GM18951 (cell line): ENCODE measurements around the gene CIDEA.

Source experiments
- POLR2A ChIP-seq: IDR thresholded peaks from 4 replicates; pipeline ENCODE4 v1.6.1; 2011; ENCODE audit warnings: mild to moderate bottlenecking; ENCODE audit not compliant: insufficient read length, insufficient read depth; ENCODE audit errors: extremely low read depth
- in situ Hi-C: fragments of 300-500 bp; cut with MboI; formaldehyde crosslinking; loops from one replicate; pipeline ENCODE4 v1.12.0; 2022; ENCODE audit warnings: low sequenced_read_pairs, mixed read lengths, inconsistent platforms; ENCODE audit not compliant: unreplicated experiment

CIDEA gene

GRCh38 chr18:12231986-12232385 is 22.2 kb upstream of the CIDEA start:
- TF ChIP-seq POLR2A, result no peak
- in situ Hi-C loops, result loop anchor here (25.0 kb wide), 1 partner anchor 145 kb away; the partner anchor contains the start of gene ANKRD62

GRCh38 chr18:12233378-12233777 is 20.8 kb upstream of the CIDEA start:
- TF ChIP-seq POLR2A, result no peak
- in situ Hi-C loops, result loop anchor here (25.0 kb wide), 1 partner anchor 146 kb away; the partner anchor contains the start of gene ANKRD62

GRCh38 chr18:12234451-12235190 is 19.5 kb upstream of the CIDEA start:
- in situ Hi-C loops, result loop anchor here (25.0 kb wide), 1 partner anchor 147 kb away; the partner anchor contains the start of gene ANKRD62
- no peak for TF ChIP-seq POLR2A

GRCh38 chr18:12236141-12236540 is 18.0 kb upstream of the CIDEA start:
- in situ Hi-C loops, result loop anchor here (25.0 kb wide), 1 partner anchor 149 kb away; the partner anchor contains the start of gene ANKRD62
- no peak for TF ChIP-seq POLR2A

GRCh38 chr18:12236934-12237832 is 17.0 kb upstream of the CIDEA start:
- in situ Hi-C loops, result loop anchor here (25.0 kb wide), 1 partner anchor 150 kb away; the partner anchor contains the start of gene ANKRD62
- no peak for TF ChIP-seq POLR2A

- no peak for TF ChIP-seq POLR2A
- in situ Hi-C loops, result loop anchor here (25.0 kb wide), 1 partner anchor 152 kb away; the partner anchor contains the start of gene ANKRD62
Observed at GRCh38 chr18:12238826-12239225, 15.3 kb upstream of the CIDEA start.

GRCh38 chr18:12239431-12239830 is 14.7 kb upstream of the CIDEA start:
- TF ChIP-seq POLR2A, result no peak
- in situ Hi-C loops, result loop anchor here (25.0 kb wide), 1 partner anchor 152 kb away; the partner anchor contains the start of gene ANKRD62

- no peak for TF ChIP-seq POLR2A
- in situ Hi-C loops, result loop anchor here (25.0 kb wide), 1 partner anchor 155 kb away; the partner anchor contains the start of gene ANKRD62
Observed at GRCh38 chr18:12242658-12243260, 11.4 kb upstream of the CIDEA start.

- in situ Hi-C loops, result loop anchor here (25.0 kb wide), 1 partner anchor 156 kb away; the partner anchor contains the start of gene ANKRD62
Observed at GRCh38 chr18:12243272-12243671, 10.9 kb upstream of the CIDEA start.

GRCh38 chr18:12245793-12246135 is 8.4 kb upstream of the CIDEA start:
- TF ChIP-seq POLR2A, result no peak
- in situ Hi-C loops, result loop anchor here (25.0 kb wide), 1 partner anchor 158 kb away; the partner anchor contains the start of gene ANKRD62

GRCh38 chr18:12246849-12247808 is 7.0 kb upstream of the CIDEA start:
- in situ Hi-C loops, result loop anchor here (25.0 kb wide), 1 partner anchor 160 kb away; the partner anchor contains the start of gene ANKRD62
- no peak for TF ChIP-seq POLR2A

GRCh38 chr18:12247946-12248345 is 6.2 kb upstream of the CIDEA start:
- in situ Hi-C loops, result loop anchor here (25.0 kb wide), 1 partner anchor 161 kb away; the partner anchor contains the start of gene ANKRD62
- TF ChIP-seq POLR2A, result no peak
